ENCODE results near the gene PRKAG2.

PRKAG2 gene

GRCh38 chr7:151793531-151793951 lies 83.4 kb downstream of the PRKAG2 start:
- H3K9me3 ChIP-seq (ENCODE audit: low read depth, low read length): no peaks in the 10 kb centered on the region
- no peak overlapping the region for H3K9ac ChIP-seq (ENCODE audit: insufficient read length)
- H3K4me3 ChIP-seq: no peak overlapping the region
- no peak for TF ChIP-seq POLR2AphosphoS5 (IDR thresholded peaks at IDR 0.05; ENCODE audit: borderline replicate concordance, low read depth, low read length)
- no peak for DNase-seq (ENCODE audit: low read depth, low spot score)
- no peaks in the 10 kb centered on the region for H3K36me3 ChIP-seq (ENCODE audit: insufficient read depth, low read length)
- no peak overlapping the region for H3K27ac ChIP-seq

- Histone ChIP-seq H3K27ac (peak overlapping the region; percentile 56; the same call in 1 of the 2 replicates), H3K4me3 (no peak overlapping the region), H3K9me3 (ENCODE audit: low read depth, low read length) (no peaks in the 10 kb centered on the region), H3K9ac (ENCODE audit: insufficient read length) (peak overlapping the region; percentile 38), H3K36me3 (ENCODE audit: insufficient read depth, low read length) (no peaks in the 10 kb centered on the region)
- no peak for TF ChIP-seq POLR2AphosphoS5 (IDR thresholded peaks at IDR 0.05; ENCODE audit: borderline replicate concordance, low read depth, low read length)
- TF ChIP-seq EZH2 (IDR thresholded peaks at IDR 0.05): no peak
- no peak for TF ChIP-seq FOXP2 (optimal IDR thresholded peaks at IDR 0.05; ENCODE audit: control extremely low read depth, extremely low read length, insufficient read depth)
- no peak for DNase-seq (ENCODE audit: low read depth, low spot score)
Measured at GRCh38 chr7:151792636-151793035, 84.3 kb downstream of the PRKAG2 start.

- Histone ChIP-seq H3K4me3 (no peak overlapping the region), H3K27ac (peak overlapping the region; percentile 56; the same call in 1 of the 2 replicates), H3K9ac (ENCODE audit: insufficient read length) (peak overlapping the region; percentile 38), H3K9me3 (ENCODE audit: low read depth, low read length) (no peaks in the 10 kb centered on the region), H3K36me3 (ENCODE audit: insufficient read depth, low read length) (no peaks in the 10 kb centered on the region)
- TF ChIP-seq EZH2 (IDR thresholded peaks at IDR 0.05) (no peak), FOXP2 (optimal IDR thresholded peaks at IDR 0.05; ENCODE audit: control extremely low read depth, extremely low read length, insufficient read depth) (no peak), POLR2AphosphoS5 (IDR thresholded peaks at IDR 0.05; ENCODE audit: borderline replicate concordance, low read depth, low read length) (no peak)
- DNase-seq (ENCODE audit: low read depth, low spot score): no peak
Measured at GRCh38 chr7:151792086-151792485, 84.8 kb downstream of the PRKAG2 start.

GRCh38 chr7:151790830-151791620 lies 85.9 kb downstream of the PRKAG2 start:
- Histone ChIP-seq H3K27ac (no peak overlapping the region), H3K9ac (ENCODE audit: insufficient read length) (no peak overlapping the region), H3K36me3 (ENCODE audit: insufficient read depth, low read length) (no peaks in the 10 kb centered on the region), H3K9me3 (ENCODE audit: low read depth, low read length) (no peaks in the 10 kb centered on the region), H3K4me3 (no peak overlapping the region)
- DNase-seq (ENCODE audit: low read depth, low spot score): no peak
- no peak for TF ChIP-seq POLR2AphosphoS5 (IDR thresholded peaks at IDR 0.05; ENCODE audit: borderline replicate concordance, low read depth, low read length)
- no peak for TF ChIP-seq EZH2 (IDR thresholded peaks at IDR 0.05)

GRCh38 chr7:151790095-151790829 lies 86.7 kb downstream of the PRKAG2 start:
- no peak overlapping the region for H3K4me3 ChIP-seq
- no peaks in the 10 kb centered on the region for H3K9me3 ChIP-seq (ENCODE audit: low read depth, low read length)
- TF ChIP-seq POLR2AphosphoS5 (IDR thresholded peaks at IDR 0.05; ENCODE audit: borderline replicate concordance, low read depth, low read length) (no peak), EZH2 (IDR thresholded peaks at IDR 0.05) (no peak), FOXP2 (optimal IDR thresholded peaks at IDR 0.05; ENCODE audit: control extremely low read depth, extremely low read length, insufficient read depth) (no peak)
- DNase-seq (ENCODE audit: low read depth, low spot score): no peak
- no peak overlapping the region for H3K9ac ChIP-seq (ENCODE audit: insufficient read length)
- H3K27ac ChIP-seq: no peak overlapping the region
- H3K36me3 ChIP-seq (ENCODE audit: insufficient read depth, low read length): no peaks in the 10 kb centered on the region

GRCh38 chr7:151789380-151789947 lies 87.5 kb downstream of the PRKAG2 start:
- H3K9ac ChIP-seq (ENCODE audit: insufficient read length): no peak overlapping the region
- no peak overlapping the region for H3K4me3 ChIP-seq
- no peak for DNase-seq (ENCODE audit: low read depth, low spot score)
- no peak for TF ChIP-seq FOXP2 (optimal IDR thresholded peaks at IDR 0.05; ENCODE audit: control extremely low read depth, extremely low read length, insufficient read depth)
- TF ChIP-seq POLR2AphosphoS5 (IDR thresholded peaks at IDR 0.05; ENCODE audit: borderline replicate concordance, low read depth, low read length): no peak
- no peak for TF ChIP-seq EZH2 (IDR thresholded peaks at IDR 0.05)
- no peaks in the 10 kb centered on the region for H3K9me3 ChIP-seq (ENCODE audit: low read depth, low read length)
- no peak overlapping the region for H3K27ac ChIP-seq
- no peaks in the 10 kb centered on the region for H3K36me3 ChIP-seq (ENCODE audit: insufficient read depth, low read length)

- DNase-seq (ENCODE audit: low read depth, low spot score): no peak
- TF ChIP-seq FOXP2 (optimal IDR thresholded peaks at IDR 0.05; ENCODE audit: control extremely low read depth, extremely low read length, insufficient read depth): no peak
- no peak for TF ChIP-seq EZH2 (IDR thresholded peaks at IDR 0.05)
- Histone ChIP-seq H3K9me3 (ENCODE audit: low read depth, low read length) (no peaks in the 10 kb centered on the region), H3K36me3 (ENCODE audit: insufficient read depth, low read length) (no peaks in the 10 kb centered on the region), H3K4me3 (no peak overlapping the region), H3K9ac (ENCODE audit: insufficient read length) (no peak overlapping the region), H3K27ac (no peak overlapping the region)
Measured at GRCh38 chr7:151787348-151787747, 89.6 kb downstream of the PRKAG2 start.

- H3K27ac ChIP-seq: no peak overlapping the region
- H3K9ac ChIP-seq (ENCODE audit: insufficient read length): no peak overlapping the region
- H3K4me3 ChIP-seq: no peak overlapping the region
- no peak for DNase-seq (ENCODE audit: low read depth, low spot score)
- no peaks in the 10 kb centered on the region for H3K9me3 ChIP-seq (ENCODE audit: low read depth, low read length)
- TF ChIP-seq EZH2 (IDR thresholded peaks at IDR 0.05) (no peak), POLR2AphosphoS5 (IDR thresholded peaks at IDR 0.05; ENCODE audit: borderline replicate concordance, low read depth, low read length) (no peak), FOXP2 (optimal IDR thresholded peaks at IDR 0.05; ENCODE audit: control extremely low read depth, extremely low read length, insufficient read depth) (no peak)
- H3K36me3 ChIP-seq (ENCODE audit: insufficient read depth, low read length): no peaks in the 10 kb centered on the region
Measured at GRCh38 chr7:151786936-151787335, 90.0 kb downstream of the PRKAG2 start.

All from SK-N-MC (cell line).